Suprapubic skin (tissue), 3 donors: ENCODE results near the gene BMP10.

ENCODE experiments used
- EP300 ChIP-seq: sonication (generic); formaldehyde crosslinking; IDR thresholded peaks from one replicate; pipeline ENCODE4 v1.6.1; 2017; ENCODE audit warnings: antibody characterized with exemption
- POLR2A ChIP-seq, 2 donors: fragments of 450-650 bp; IDR thresholded peaks; one replicate each; pipeline ENCODE4 v1.6.1; 2017; ENCODE audit warnings: antibody characterized with exemption in 2 of 2, mild to moderate bottlenecking in 2 of 2, moderate library complexity in 2 of 2
- TF ChIP-seq, protein P1 (sequence below), 2 donors: fragments of 200-600 bp in 1 of 2; fragments of 450-650 bp in 1 of 2; sonication (generic) in 1 of 2; IDR thresholded peaks; one replicate each; pipeline ENCODE4 v1.5.1; 2016 to 2019; ENCODE audit warnings: antibody characterized with exemption in 2 of 2, mild to moderate bottlenecking in 1 of 2, moderate library complexity in 1 of 2

DNA sequence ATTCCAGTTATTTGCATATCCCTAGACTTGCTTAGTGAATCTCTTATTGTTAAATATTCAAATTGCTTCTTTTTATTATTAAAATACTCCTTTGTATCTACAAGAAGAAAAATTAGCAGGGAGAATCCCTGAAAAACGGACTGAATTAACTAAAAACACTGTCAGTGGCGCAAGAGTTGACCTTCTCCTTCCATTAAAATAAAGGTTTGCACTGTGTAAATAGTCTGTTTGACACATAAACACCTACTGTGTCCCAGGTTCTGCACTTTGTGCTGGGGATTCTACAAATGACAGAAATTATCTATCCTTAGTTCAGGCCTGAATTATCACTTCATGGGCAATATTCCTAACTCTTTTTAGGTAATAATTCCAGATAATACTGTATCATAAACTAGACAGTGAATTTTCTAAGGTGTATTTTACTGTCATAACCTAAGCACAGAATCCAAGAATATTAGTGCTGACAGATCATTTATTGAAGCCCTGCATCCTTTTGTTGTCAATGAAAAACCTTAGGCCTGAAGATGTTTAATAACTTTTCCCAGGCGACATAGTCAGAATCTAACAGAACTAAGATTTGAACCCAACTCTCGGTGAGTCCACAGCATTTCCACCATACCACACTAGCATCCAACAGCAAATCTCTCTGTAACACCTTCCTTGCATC, 17.0 kb upstream of the BMP10 start:
- TF ChIP-seq, protein P1, sequence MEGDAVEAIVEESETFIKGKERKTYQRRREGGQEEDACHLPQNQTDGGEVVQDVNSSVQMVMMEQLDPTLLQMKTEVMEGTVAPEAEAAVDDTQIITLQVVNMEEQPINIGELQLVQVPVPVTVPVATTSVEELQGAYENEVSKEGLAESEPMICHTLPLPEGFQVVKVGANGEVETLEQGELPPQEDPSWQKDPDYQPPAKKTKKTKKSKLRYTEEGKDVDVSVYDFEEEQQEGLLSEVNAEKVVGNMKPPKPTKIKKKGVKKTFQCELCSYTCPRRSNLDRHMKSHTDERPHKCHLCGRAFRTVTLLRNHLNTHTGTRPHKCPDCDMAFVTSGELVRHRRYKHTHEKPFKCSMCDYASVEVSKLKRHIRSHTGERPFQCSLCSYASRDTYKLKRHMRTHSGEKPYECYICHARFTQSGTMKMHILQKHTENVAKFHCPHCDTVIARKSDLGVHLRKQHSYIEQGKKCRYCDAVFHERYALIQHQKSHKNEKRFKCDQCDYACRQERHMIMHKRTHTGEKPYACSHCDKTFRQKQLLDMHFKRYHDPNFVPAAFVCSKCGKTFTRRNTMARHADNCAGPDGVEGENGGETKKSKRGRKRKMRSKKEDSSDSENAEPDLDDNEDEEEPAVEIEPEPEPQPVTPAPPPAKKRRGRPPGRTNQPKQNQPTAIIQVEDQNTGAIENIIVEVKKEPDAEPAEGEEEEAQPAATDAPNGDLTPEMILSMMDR (IDR thresholded peaks at IDR 0.05), result no peak
- TF ChIP-seq EP300 (no peak), POLR2A (IDR thresholded peaks at IDR 0.05) (no peak)
